Measurements from ENCODE around the gene RANGAP1.
"Not testable (repeated sequence)": the region's sequence is repeated elsewhere in the genome, so short reads cannot be mapped to it uniquely, and the experiment has no call there.

Gene RANGAP1

GRCh38 chr22:41301085-41302020 is 15.4 kb upstream of the RANGAP1 start, which contains the start of gene ZC3H7B:
ZC3H7B (plus strand) TSS chr22:41301525; CDS start chr22:41320661, 19,136 bp downstream.
- DNase-seq (ENCODE audit: low read depth): peak; percentile 75

GRCh38 chr22:41300661-41301060 is 14.7 kb upstream of the RANGAP1 start:
- DNase-seq (ENCODE audit: low read depth): no peak

DNA sequence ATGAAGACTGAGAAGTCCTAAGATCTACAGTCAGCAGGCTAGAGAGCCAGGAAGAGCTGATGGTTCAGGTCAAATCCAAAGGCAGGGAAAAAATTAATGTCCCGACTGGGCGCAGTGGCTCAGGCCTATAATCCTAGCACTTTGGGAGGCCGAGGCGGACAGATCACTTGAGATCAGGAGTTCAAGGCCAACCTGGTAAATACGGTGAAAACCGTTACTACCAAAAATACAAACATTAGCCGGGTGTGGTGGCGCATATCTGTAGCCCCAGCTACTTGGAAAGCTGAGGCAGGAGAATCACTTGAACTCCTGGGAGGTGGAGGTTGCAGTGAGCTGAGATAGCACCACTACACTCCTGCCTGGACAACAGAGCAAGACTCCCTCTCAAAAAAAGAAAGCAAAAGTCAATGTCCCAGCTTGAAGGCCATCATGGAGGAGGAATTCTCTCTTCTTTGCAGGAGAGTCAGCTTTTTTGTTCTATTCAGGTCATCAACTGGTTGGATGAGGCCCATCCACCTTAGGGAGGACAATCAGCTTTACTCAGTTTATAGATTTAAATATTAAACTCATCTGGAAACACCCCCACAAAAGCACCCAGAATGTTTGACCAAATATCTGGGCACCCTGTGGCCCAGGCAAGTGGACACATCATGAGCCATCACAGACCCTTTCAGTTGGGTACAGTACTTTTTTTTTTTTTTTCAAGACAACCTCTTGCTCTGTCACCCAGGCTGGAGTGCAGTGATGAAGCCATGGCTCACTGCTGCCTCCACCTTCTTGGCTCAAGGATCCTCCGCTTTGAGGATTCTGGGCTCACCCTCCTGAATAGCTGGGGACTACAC is 11.1 kb upstream of the RANGAP1 start:
- no peak for DNase-seq (ENCODE audit: low read depth)

DNA sequence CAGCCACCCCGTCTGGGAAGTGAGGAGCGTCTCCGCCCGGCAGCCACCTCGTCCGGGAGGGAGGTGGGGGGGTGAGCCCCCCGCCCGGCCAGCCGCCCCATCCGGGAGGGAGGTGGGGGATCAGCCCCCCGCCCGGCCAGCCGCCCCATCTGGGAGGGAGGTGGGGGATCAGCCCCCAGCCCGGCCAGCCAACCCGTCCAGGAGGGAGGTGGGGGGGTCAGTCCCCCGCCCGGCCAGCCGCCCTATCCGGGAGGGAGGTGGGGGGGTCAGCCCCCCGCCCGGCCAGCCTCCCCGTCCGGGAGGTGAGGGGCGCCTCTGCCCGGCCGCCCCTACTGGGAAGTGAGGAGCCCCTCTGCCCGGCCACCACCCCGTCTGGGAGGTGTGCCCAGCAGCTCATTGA is 8.8 kb upstream of the RANGAP1 start:
- not testable (repeated sequence) for DNase-seq (ENCODE audit: low read depth)

DNA sequence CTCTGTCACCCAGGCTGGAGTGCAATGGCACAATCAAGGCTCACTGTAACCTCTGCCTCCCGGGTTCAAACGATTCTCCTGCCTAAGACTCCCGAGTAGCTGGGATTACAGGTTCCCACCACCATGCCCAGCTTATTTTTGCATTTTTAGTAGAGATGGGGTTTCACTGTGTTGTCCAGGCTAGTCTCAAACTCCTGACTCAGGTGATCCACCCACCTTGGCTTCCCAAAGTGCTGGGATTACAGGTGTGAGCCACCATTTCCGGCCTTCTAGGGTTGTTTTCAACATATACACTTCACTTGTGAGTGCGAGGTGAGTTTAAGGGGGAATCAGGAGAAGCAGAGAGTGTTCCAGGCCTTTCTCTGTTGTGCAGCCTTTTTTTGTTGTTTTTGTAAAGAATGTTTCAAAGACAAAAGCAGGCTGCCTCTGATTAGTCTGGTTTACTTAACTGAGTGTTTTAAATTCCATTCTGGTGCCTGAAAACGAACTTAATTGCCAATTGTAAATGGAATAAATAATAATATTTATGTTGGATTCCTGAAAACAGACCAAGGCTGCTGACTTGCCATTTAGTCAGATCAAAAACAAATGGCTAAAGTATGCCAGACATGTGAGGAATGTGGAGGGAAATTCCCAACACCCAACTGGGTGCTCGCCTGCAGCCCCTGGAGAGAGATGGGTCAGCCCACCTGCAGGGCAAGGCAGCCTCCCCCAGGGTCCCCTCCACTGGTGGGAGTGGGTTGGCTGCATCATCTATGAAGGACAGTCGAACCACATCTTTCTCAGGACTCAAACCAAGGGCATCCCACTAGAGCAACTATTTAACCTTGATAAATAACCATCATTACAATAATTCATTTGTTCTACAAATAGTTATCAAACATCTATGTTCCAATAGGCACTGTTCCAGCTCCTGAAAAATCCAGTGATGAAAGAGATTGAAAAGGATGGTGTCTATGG is 4.6 kb upstream of the RANGAP1 start:
- no peak for DNase-seq (ENCODE audit: low read depth)

DNA sequence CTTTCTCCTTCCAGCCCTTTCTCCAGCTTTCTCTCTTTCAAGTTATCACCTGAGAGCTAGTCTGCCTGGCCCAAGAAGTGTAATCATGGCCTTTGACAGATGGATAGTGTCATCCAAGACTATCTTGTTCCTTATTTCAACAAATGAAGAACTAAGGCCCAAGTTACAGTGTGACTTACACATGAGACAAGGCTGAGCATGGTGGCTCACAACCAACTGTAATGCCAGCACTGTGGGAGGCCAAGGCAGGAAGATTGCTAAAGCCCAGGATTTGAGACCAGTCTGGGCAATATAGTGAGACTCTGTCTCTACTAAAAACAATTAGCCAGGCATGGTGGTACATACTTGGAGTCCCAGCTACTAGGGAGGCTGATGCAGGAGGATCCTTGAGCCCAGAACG is 3.7 kb upstream of the RANGAP1 start:
- no peak for DNase-seq (ENCODE audit: low read depth)

- no peak for DNase-seq (ENCODE audit: low read depth)
Observed at GRCh38 chr22:41288245-41288946, 2.4 kb upstream of the RANGAP1 start.

DNA sequence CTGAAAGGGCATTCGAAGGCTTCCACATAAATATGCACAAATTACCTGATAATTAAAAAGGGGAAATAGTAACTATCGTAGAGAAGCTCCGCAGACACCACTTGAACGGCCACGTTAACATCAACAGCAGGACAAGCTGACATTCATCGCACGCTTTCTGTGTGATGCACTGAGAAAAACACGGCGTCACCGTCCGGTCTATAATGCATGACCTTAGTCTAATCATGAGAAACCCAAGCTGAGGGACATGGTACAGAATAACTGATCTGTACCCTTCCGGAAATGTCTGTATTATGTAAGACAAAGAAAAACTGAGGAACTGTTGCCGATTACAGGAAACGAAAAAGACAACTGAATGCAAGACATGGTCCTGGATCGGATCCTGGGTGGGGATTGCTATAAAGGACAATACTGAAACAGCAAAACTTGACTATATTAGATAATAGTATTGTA is 678 bp upstream of the RANGAP1 start:
- DNase-seq (ENCODE audit: low read depth): peak; percentile 16

DNA sequence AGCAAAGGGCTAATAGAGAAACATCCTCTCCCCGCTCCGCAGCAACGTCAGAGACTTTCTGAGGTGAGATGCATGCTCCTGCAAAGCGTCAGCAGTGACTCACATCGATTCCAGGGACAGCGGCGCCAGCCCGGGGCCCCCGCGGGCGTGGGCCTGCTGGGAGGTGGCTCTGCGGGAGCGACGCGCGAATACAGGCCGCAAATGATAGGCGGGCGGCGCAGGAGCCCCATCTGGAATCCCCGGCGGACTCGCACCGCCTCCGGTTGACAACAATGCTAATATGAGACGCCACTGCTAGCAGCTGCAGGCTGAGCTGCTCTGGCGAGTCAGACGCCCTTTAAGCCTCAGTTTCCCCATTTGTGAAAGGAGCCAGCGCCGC is 557 bp downstream of the RANGAP1 start:
- DNase-seq (ENCODE audit: low read depth): peak; percentile 74

DNA sequence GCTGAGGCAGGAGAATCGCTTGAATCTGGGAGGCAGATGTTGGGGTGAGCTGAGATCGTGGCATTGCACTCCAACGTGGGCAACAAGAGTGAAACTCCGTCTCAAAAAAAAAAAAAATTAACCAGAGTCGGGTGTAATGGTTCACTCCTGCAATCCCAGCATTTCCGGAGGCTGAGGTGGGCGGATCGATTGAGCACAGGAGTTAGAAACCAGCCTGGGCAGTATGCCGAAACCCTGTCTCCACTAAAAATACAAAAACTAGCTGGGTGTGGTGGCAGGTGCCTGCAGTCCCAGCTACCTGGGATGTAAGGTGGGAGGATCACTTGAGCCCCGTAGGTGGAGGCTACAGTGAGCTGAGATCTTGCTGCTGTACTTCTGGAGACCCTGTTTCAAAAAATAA is 1.5 kb downstream of the RANGAP1 start:
- DNase-seq (ENCODE audit: low read depth): no peak

- no peak for DNase-seq (ENCODE audit: low read depth)
Observed at GRCh38 chr22:41280854-41281253, 5.1 kb downstream of the RANGAP1 start.

DNA sequence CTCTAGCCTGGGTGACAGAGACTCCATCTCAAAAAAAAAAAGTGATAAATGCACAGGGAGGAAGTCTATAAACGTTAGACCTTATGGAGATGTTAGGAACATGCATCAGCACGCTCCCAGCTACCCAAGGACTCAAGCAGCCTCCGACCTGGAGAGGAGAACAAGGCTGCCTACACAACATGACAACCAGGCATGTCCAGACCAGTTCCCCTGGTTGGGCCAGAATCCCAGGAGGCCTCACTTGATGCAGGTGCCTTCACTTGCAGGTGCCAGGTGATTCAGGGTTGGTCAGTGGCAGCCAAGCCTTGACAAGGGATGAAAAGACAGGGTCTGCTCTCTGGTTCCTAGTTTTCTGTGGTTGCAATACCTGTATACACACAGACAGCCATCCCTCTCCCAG is 5.9 kb downstream of the RANGAP1 start:
- no peak for DNase-seq (ENCODE audit: low read depth)

GRCh38 chr22:41274856-41275255 is 11.1 kb downstream of the RANGAP1 start:
- DNase-seq (ENCODE audit: low read depth): no peak

DNA sequence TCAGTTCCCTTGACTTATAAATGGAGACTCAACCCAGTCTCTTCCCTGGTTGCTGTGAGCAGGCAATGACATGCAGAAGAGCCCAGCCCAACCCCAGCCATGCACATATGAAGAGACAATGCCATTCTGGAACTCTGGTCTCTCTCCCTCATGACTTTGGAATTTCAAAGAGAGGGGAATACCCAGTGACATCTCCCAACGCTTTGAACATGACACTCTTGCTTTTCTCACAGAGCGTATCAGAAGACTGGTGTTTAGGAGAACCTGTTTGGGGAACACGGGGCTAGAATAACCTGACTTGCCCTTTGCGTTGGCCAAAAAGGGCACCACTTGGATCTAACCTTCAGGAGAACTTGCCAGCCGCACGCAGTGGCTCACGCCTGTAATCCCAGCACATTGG is 12.9 kb downstream of the RANGAP1 start:
- DNase-seq (ENCODE audit: low read depth): no peak

- DNase-seq (ENCODE audit: low read depth): no peak
Observed at GRCh38 chr22:41271787-41272186, 14.2 kb downstream of the RANGAP1 start.

DNA sequence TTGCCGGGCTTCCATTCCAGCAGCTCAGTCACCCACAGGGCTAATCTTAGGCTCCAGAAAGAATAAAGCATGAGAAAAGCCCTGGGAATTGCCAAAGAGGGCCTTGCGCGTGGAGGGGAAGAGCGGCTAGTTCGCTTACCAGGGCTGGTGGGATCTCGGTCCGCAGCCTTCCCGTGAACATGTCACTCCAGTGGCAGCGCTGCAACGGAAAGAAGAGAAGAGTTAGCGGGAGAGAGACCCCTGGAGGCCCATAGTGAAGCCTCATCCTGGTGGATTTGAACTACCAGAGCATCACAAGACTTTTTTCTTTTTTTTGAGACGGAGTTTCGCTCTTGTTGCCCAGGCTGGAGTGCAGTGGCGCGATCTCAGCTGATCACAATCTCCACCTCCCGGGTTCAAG is 18.0 kb downstream of the RANGAP1 start:
- no peak for DNase-seq (ENCODE audit: low read depth)

- DNase-seq (ENCODE audit: low read depth): no peak
Observed at GRCh38 chr22:41264408-41264941, 21.5 kb downstream of the RANGAP1 start.

DNA sequence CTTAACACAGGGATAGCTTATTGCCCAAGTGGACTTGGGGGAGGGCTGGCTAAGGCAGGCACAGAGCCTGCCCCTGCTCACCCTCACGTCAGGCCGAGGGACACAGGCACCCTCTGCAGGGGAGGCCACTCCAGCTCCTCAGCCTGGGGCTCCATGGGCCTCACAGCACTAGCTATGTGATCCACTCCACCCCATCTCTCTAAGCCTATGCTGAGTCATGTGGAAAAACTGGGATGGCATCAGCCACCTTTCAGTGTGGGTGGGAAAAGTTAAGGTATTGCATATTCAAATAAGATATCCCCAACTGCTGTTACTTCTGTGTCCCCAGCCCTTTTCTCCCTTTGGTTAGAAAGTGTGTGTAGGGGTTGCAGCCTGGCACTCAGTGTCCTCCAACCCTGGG is 22.3 kb downstream of the RANGAP1 start:
- DNase-seq (ENCODE audit: low read depth): no peak

GRCh38 chr22:41262250-41262765 is 23.7 kb downstream of the RANGAP1 start:
- no peak for DNase-seq (ENCODE audit: low read depth)

- DNase-seq (ENCODE audit: low read depth): no peak
Observed at GRCh38 chr22:41261541-41262249, 24.3 kb downstream of the RANGAP1 start.
